K562 (cell line): ENCODE measurements around the gene DARS2. TPM values are rescaled to one million over a fixed set of nuclear protein-coding genes. Genes with fewer than 3 reads are reported as not detected.

Experiments used
- AFF4 ChIP-seq: sonication (generic); formaldehyde crosslinking; IDR thresholded peaks from 2 replicates; pipeline ENCODE4 v1.8.0; 2023; ENCODE audit warnings: mild to moderate bottlenecking, missing genetic modification reagents
- ATF4 ChIP-seq: fragments of 450-650 bp; formaldehyde crosslinking; IDR thresholded peaks from 2 replicates; pipeline ENCODE4 v1.4.0; 2022; ENCODE audit warnings: mild to moderate bottlenecking, moderate library complexity
- CREM ChIP-seq: IDR thresholded peaks from 2 replicates; pipeline ENCODE4 v1.6.1; 2014; ENCODE audit warnings: antibody characterized with exemption, low read depth
- CTCFL ChIP-seq: IDR thresholded peaks from 2 replicates; pipeline ENCODE4 v1.6.1; 2011; ENCODE audit warnings: borderline replicate concordance, low read depth, mild to moderate bottlenecking, moderate library complexity, low read length; ENCODE audit not compliant: insufficient read depth, poor library complexity, severe bottlenecking
- E2F4 ChIP-seq: sonication (generic); formaldehyde crosslinking; IDR thresholded peaks from 2 replicates; pipeline ENCODE4 v1.8.0; 2022; ENCODE audit warnings: mild to moderate bottlenecking, low read depth, missing genetic modification reagents
- FOXK2 ChIP-seq, 2 experiments: fragments of 450-650 bp; IDR thresholded peaks in 1 of 2; conservative IDR thresholded peaks in 1 of 2; 2 replicates each; pipeline ENCODE4 v1.6.1; 2016; ENCODE audit warnings: low read depth in 2 of 2, mild to moderate bottlenecking in 1 of 2
- HLTF ChIP-seq: fragments of 450-650 bp; IDR thresholded peaks from 2 replicates; pipeline ENCODE4 v1.6.1; 2016
- RUNX1 ChIP-seq: sonication (generic); IDR thresholded peaks from 2 replicates; pipeline ENCODE4 v1.6.1; 2016; ENCODE audit warnings: antibody characterized with exemption, low read depth
- TCF7L2 ChIP-seq: fragments of 150-350 bp; IDR thresholded peaks from 2 replicates; pipeline ENCODE4 v1.6.1; 2016; ENCODE audit warnings: low read depth, mild to moderate bottlenecking, low read length, moderate library complexity
- TEAD1 ChIP-seq, 2 experiments: fragments of 450-650 bp in 1 of 2; sonication (generic) in 1 of 2; formaldehyde crosslinking; IDR thresholded peaks; 2 replicates each; pipeline versions ENCODE4 v1.4.0 to v1.8.0; 2020 to 2022; ENCODE audit warnings: mild to moderate bottlenecking in 2 of 2, missing genetic modification reagents in 1 of 2
- U2AF2 ChIP-seq: fragments of 200-400 bp; formaldehyde crosslinking; optimal IDR thresholded peaks from 2 replicates; pipeline ENCODE3; 2017; ENCODE audit warnings: low read depth, mild to moderate bottlenecking, low read length
- XRCC5 ChIP-seq: fragments of 200-400 bp; formaldehyde crosslinking; IDR thresholded peaks from 2 replicates; pipeline ENCODE4 v1.6.1; 2017; ENCODE audit warnings: low read depth, mild to moderate bottlenecking, low read length
- ZBTB1 ChIP-seq: sonication (generic); formaldehyde crosslinking; IDR thresholded peaks from 2 replicates; pipeline ENCODE4 v1.8.1; 2023; ENCODE audit warnings: missing genetic modification reagents, low read depth, mild to moderate bottlenecking, borderline replicate concordance
- ZNF3 ChIP-seq: fragments of 250-450 bp; sonication (Bioruptor Pico); IDR thresholded peaks from 2 replicates; pipeline ENCODE4 v1.5.0; 2021; ENCODE audit warnings: mild to moderate bottlenecking, moderate library complexity
- ZNF518B ChIP-seq: fragments of 250-450 bp; sonication (Bioruptor Pico); IDR thresholded peaks from 2 replicates; pipeline ENCODE4 v1.5.0; 2021; ENCODE audit warnings: mild to moderate bottlenecking, moderate library complexity
- ZNF695 ChIP-seq: fragments of 450-650 bp; formaldehyde crosslinking; IDR thresholded peaks from 2 replicates; pipeline ENCODE4 v1.4.0; 2020; ENCODE audit warnings: mild to moderate bottlenecking, moderate library complexity
- polyA plus RNA-seq, 8 experiments: library from polyadenylated mRNA; depleted of rRNA in 4 of 8; stranded (reverse) in 5 of 8; unstranded in 3 of 8; fragments of >200 nt; fragmentation: Nextera tagmentation in 2 of 8; fragmentation: Illumina TruSeq in 1 of 8; extraction: Ambion mirVana in 2 of 8; extraction: Trizol in 1 of 8; gene quantifications; 2 replicates each; pipeline versions ENCODE4 v1.2.1 to v1.2.3, GENCODE V29; 2011 to 2014; ENCODE audit warnings: inconsistent platforms in 1 of 8, missing spikeins in 1 of 8
- total RNA-seq, 7 experiments: library from RNA; depleted of rRNA in 6 of 7; stranded (reverse); fragments of >200 nt in 6 of 7; fragmentation: Illumina TruSeq in 2 of 7; extraction: Trizol in 2 of 7; gene quantifications; 2 replicates each; pipeline versions ENCODE4 v1.2.1 to v1.2.3, GENCODE V29; 2011 to 2021; ENCODE audit warnings: low replicate concordance in 1 of 7

Gene DARS2
- total and polyA plus RNA-seq, 9 of the 15 experiments (the other 6 are each of a cell fraction or from before 2014, with no cell fraction given): 36.4 to 96.7 (median 68.6) TPM

GRCh38 chr1:173867141-173867752 lies 42.8 kb downstream of the DARS2 start (continued):
- TF ChIP-seq AFF4 (CRISPR knock-in tag) (no peak), FOXK2 (conservative IDR thresholded peaks at IDR 0.05 in 1 of 2, IDR thresholded peaks at IDR 0.05 in 1 of 2; ENCODE audit: low read depth in 2 of 2) (no peak), RUNX1 (no peak), CREM (no peak), XRCC5 (no peak), U2AF2 (no peak), E2F4 (CRISPR knock-in tag) (no peak; the same call in 1 of the 2 replicates), TEAD1 (CRISPR knock-in tag; IDR thresholded peaks at IDR 0.05) (peak in 1 of 2 experiments; percentile 93; a peak in 2 of 4 replicates), CTCFL (no peak), ATF4 (CRISPR knock-in tag) (no peak), ZBTB1 (CRISPR knock-in tag) (peak; percentile 81), ZNF518B (CRISPR knock-in tag) (no peak), HLTF (no peak), ZNF695 (CRISPR knock-in tag) (0 out of 2 replicates have a peak, but pooled peaks have one; percentile 22), ZNF3 (CRISPR knock-in tag) (no peak), TCF7L2 (no peak)
